Measurements from ENCODE around the gene SSH3. TPM values are rescaled to one million over a fixed set of nuclear protein-coding genes. Genes with fewer than 3 reads are reported as not detected.

Gene SSH3
- total RNA-seq, 2 donors from 2014 or later: 70.9 to 101 TPM

DNA sequence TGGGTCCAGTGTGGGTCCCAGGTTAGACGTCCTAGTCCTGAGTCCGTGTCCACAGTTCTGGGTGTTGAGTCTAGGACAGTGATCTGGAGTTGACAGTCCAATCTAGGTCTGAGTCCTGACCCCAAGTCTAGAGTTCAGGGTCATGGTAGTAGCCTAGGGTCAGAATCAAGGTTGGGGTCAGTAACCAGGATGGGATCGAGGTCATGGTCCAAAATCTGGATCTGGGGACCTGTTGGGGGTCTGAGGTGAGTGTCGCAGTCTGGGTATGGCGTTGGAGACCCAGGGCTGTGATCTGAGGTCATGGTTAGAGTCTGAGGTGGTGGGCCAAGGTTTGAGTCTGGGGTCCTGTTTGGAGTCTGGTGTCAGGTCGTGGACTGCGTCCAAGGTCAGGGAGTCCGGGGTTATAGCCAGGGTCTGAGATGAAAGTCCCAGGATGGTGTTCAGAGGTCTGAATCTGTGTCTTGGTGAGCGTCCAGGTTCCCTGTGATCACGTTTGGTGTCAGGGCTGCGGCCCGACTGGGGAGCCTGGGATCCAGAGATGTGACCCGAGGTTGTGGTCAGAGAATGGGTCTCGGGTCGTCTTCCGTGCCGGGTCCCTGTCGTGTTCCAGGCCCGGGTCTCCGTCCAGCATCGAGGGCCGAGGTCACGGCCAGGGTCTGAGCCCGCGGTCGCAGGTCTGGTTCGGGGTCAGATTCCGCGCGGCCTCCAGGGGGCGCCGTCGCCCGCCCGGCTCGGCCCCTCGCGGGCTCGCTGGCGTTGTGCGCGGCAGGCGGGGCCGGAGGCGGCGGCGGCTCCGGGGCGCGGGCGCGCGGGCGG, 37.5 kb upstream of the SSH3 start:
- intact Hi-C loops (cut with DNase I): loop anchor here (1.0 to 5.0 kb wide), 2 partner anchors 36 to 51 kb away; partner anchors contain the start of gene SSH3
- no peaks in the 10 kb centered on the region for H3K27me3 ChIP-seq (replicated peaks; ENCODE audit: insufficient read depth)
- peaks cover 27% of the 10 kb centered on the region for H3K4me1 ChIP-seq (replicated peaks)
- TF ChIP-seq POLR2AphosphoS5 (IDR thresholded peaks at IDR 0.05) (peak; percentile 23), POLR2A (IDR thresholded peaks at IDR 0.05) (no peak), CTCF (IDR thresholded peaks at IDR 0.05) (peak; percentile 76 to 97 (median 86))
- H3K4me3 ChIP-seq: no peak overlapping the region
- no peaks in the 10 kb centered on the region for H3K36me3 ChIP-seq
- WGBS: 17% methylated on average over 36 of the region's 54 CpGs
- peak; percentile 70 for DNase-seq (ENCODE audit: low spot score)
- no peaks in the 10 kb centered on the region for H3K9me3 ChIP-seq
- peak overlapping the region; percentile 67 to 76 for H3K27ac ChIP-seq

GRCh38 chr11:67266449-67267187, 36.7 kb upstream of the SSH3 start, which contains the start of gene GRK2:
TSS of gene GRK2 (plus strand) at chr11:67266473. CDS start at chr11:67266700, 227 bp downstream.
- WGBS: under 1% methylated on average over 34 of the region's 103 CpGs
- no peaks in the 10 kb centered on the region for H3K36me3 ChIP-seq
- peak within 1 kb of the TSS; percentile 91 to 93 for H3K4me3 ChIP-seq
- TF ChIP-seq POLR2A (IDR thresholded peaks at IDR 0.05): no peak
- TF ChIP-seq POLR2AphosphoS5 (IDR thresholded peaks at IDR 0.05): no peak
- TF ChIP-seq CTCF (IDR thresholded peaks at IDR 0.05): no peak
- intact Hi-C loops (cut with DNase I): loop anchor here (1.0 to 5.0 kb wide), 2 partner anchors 36 to 51 kb away; partner anchors contain the start of gene SSH3
- DNase-seq (ENCODE audit: low spot score): no peak
- no peaks in the 10 kb centered on the region for H3K27me3 ChIP-seq (replicated peaks; ENCODE audit: insufficient read depth)
- peaks cover 32% of the 10 kb centered on the region for H3K4me1 ChIP-seq (replicated peaks)
- H3K9me3 ChIP-seq: no peaks in the 10 kb centered on the region
- peak within 1 kb of the TSS; percentile 91 to 95 for H3K27ac ChIP-seq

DNA sequence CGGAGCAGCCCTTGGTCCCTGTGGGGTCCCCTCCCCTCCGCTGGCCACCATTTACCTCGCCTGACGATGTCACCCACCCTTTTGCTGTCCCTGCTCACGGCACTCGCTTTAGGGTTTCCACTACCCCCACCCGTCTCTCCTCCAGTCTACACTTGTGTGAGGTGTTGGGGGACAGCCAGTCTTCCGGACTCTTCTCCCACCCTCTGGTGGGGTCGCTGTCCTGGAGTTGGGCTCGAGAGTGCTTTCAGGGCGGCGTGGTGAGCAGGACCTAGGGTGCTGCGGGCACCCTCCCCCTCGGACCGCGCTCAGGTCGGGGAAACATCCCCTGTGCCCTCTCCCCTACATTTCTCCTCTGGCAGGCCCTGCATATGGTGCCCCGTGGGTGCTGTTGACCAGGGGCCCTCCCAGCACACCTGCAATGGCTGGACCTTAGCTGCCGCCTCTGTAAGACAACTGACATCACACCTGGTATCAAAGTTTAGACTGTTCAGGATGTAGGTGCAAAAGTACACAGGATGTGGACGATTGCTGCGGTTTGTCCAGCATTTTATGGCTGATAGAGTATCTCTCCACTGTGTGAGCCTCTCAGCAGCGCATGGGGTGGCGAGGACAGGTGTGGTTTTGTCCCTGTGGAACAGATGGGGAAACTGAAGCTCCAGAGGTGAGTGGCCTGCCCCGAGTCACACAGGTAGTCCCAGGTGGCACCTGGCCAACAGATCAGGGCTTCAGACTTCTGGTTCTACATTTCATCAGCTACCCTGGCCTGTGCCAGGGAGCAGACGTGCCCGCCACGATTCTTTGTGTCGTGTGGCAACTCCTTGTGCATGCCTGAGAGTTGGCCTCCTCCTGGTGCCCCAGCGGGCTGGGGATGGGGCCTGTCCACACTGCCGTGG, 35.9 kb upstream of the SSH3 start:
- H3K4me3 ChIP-seq: peak overlapping the region; percentile 91 to 93
- intact Hi-C loops (cut with DNase I): loop anchor here (5.0 kb wide), 1 partner anchor 35 kb away; the partner anchor contains the start of gene SSH3
- H3K4me1 ChIP-seq (replicated peaks): peaks cover 37% of the 10 kb centered on the region
- WGBS: 7% methylated on average over 30 of the region's 30 CpGs
- no peaks in the 10 kb centered on the region for H3K27me3 ChIP-seq (replicated peaks; ENCODE audit: insufficient read depth)
- no peaks in the 10 kb centered on the region for H3K9me3 ChIP-seq
- H3K27ac ChIP-seq: peak overlapping the region; percentile 91 to 95
- TF ChIP-seq CTCF (IDR thresholded peaks at IDR 0.05) (no peak), POLR2AphosphoS5 (IDR thresholded peaks at IDR 0.05) (peak; percentile 73), POLR2A (IDR thresholded peaks at IDR 0.05) (no peak)
- DNase-seq (ENCODE audit: low spot score): peak; percentile 58
- no peaks in the 10 kb centered on the region for H3K36me3 ChIP-seq

DNA sequence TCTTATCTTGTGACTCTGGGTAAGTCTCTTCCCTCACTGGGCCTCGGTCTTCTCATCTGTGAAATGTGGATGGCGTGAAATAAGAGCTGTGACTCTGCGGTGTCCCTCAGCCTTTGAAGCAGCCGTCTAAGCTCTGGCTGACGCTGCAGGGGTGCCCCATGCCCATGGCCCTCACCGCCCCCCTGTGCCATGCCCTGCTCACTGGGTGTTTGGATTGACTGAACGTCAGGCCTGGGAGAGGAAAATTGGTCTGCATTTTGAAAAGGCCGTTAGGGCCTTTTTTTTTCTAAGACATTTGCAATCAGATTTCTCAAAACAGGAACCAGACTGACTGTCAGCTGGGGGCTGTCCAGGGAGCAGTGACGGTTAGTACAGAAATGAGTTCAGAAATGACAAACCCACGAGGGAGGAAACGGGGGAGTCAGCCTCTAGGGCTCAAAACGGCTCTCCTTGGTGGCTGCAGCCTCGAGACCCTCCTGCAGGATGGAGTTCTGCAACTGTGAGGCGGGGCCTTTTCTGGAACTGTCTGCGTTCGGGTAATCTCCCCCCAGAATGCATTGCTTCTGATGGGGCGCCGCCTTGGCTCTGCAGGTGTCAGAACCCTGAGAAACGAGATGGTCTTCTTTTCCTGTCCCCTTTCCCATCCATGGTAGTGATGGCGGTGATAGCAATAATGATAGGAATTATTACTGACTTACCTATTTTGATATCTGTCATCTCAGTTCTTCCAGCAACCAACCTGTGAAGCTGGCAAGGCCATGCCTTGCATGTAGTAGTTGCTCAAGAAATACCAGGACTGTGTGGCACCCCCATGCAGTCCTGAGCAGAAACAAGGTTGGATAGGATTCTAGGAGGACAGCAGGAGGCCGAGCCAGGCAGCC, 35.0 kb upstream of the SSH3 start:
- 58% methylated on average over 21 of the region's 21 CpGs for WGBS

More for the DNA sequence above, 35.0 kb upstream of the SSH3 start:
- peak overlapping the region; percentile 91 to 95 for H3K27ac ChIP-seq
- H3K9me3 ChIP-seq: no peaks in the 10 kb centered on the region
- no peaks in the 10 kb centered on the region for H3K27me3 ChIP-seq (replicated peaks; ENCODE audit: insufficient read depth)
- H3K4me1 ChIP-seq (replicated peaks): peaks cover 46% of the 10 kb centered on the region
- H3K4me3 ChIP-seq: peak overlapping the region; percentile 91 to 93
- intact Hi-C loops (cut with DNase I): loop anchor here (5.0 kb wide), 1 partner anchor 34 kb away; the partner anchor contains the start of gene SSH3
- H3K36me3 ChIP-seq: no peaks in the 10 kb centered on the region
- no peak for DNase-seq (ENCODE audit: low spot score)
- TF ChIP-seq CTCF (IDR thresholded peaks at IDR 0.05) (no peak), POLR2AphosphoS5 (IDR thresholded peaks at IDR 0.05) (no peak), POLR2A (IDR thresholded peaks at IDR 0.05) (no peak)

Measured in prostate gland (tissue), 2 donors.